Hematopoietic multipotent progenitor cell treated with erythropoietin and hydrocortisone succinate and interleukin-3 and kit ligand, for 6 days (in vitro differentiated cells): Measurements from ENCODE around the gene CLTA.

Experiments
- DNase-seq: peaks from one replicate; pipeline ENCODE4 v3.0.0-alpha.2; 2015

Gene CLTA, protein sequence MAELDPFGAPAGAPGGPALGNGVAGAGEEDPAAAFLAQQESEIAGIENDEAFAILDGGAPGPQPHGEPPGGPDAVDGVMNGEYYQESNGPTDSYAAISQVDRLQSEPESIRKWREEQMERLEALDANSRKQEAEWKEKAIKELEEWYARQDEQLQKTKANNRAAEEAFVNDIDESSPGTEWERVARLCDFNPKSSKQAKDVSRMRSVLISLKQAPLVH

DNA sequence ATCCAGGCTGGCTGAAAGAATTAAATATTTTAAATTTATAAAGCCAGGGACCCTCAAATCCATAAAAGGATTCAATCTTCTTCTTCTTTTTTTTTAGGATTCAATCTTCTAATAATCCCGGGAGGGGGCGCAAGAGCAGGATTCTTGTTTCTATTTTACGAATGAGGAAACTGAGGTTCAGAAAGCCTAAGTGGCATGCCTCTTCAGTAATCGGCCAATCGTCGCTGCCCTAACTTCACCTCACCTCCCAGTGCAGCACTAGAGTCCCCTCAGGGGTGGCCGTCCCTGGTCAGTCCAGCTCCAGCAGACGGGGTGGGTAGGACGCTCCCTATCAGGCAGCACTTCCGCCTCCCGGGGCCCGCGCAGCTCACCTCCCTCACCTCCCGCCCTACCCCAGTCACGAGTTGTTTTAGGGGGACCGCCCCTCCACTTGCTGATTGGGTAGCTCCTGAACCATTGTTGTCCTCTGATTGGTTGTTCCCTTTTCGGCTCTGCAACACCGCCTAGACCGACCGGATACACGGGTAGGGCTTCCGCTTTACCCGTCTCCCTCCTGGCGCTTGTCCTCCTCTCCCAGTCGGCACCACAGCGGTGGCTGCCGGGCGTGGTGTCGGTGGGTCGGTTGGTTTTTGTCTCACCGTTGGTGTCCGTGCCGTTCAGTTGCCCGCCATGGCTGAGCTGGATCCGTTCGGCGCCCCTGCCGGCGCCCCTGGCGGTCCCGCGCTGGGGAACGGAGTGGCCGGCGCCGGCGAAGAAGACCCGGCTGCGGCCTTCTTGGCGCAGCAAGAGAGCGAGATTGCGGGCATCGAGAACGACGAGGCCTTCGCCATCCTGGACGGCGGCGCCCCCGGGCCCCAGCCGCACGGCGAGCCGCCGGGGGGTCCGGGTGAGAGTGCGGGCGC is at the start of gene CLTA:
CLTA (plus strand) TSS at position 534 of the 902 bp plus-strand sequence; CDS start at position 670, 136 bp downstream.
- DNase-seq, result peak; percentile 100

DNA sequence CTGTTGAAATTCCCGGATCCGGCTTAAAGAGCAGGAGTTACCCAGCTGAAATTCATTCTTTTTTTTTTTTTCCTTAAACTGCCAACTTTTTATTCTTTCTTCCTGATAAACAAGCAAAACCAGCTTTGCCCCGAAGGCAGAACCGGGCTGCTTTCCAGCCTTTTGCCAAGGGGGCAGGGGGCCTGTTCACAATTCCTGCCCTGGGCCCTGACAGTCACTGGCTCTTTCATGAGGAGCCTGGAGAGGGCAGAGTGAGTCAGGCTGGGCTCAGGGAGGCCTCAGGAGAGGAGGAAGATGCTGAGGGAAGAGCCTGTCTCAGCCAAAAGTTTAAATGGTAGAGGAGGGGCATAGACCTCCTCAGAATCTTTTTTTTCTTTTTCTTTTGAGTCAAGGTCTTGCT is 49.4 kb upstream of the CLTA start:
- DNase-seq, result peak; percentile 43

DNA sequence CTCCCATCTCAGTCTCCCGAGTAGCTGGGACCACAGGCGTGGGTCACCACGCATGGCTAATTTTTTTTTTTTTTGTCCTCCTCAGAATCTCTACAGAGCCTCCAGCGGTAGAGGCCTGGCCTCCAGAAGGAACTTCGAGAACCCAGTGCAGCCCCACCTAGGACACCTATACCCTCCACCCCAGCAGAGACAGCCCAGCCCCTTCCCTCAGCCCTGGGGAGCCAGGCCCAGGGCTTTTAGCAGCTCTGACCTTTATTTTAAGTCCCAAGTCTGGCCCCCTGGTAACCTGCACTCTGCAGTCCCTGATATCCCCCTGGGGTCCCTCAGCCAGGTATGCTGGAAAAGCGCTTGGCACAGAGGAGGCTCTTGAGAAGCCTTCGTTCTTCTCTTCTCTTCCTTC is 49.0 kb upstream of the CLTA start:
- DNase-seq, result no peak

DNA sequence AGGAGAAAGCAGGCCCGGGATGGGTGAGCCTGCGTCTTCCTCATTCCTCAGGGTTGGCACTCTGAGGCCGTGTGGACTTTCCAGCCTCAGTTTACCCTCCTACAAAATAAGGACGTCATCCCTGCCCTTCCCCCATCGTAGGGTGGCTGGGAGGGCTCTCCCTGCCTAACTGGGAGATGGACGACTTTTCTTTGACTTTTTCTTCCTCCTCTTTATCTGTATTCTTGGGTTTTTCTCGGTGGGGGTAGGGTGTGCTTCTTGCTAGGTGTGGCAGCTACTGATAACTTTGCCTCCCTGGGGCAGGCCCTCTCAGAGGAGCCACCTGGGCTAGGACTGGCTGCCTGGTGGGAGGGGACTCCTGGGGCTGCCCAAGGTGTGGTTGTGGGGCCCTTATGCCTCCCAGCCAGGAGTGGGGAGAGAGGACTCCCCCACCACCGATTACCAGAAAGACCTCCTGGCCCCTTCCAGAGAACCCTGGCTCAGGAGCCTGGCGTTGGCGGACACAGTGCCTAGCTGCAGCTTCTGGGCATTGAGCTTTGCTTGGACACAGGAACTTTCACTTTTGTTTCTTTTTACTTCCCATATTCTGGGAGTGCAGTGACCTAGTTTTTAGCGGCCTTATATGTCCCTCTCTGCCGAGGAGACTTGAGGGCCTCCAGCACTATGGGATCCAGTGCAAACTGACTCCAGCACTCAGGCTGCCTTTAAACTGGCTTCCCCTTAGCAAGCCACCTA is 48.0 kb upstream of the CLTA start:
- peak; percentile 94 for DNase-seq

DNA sequence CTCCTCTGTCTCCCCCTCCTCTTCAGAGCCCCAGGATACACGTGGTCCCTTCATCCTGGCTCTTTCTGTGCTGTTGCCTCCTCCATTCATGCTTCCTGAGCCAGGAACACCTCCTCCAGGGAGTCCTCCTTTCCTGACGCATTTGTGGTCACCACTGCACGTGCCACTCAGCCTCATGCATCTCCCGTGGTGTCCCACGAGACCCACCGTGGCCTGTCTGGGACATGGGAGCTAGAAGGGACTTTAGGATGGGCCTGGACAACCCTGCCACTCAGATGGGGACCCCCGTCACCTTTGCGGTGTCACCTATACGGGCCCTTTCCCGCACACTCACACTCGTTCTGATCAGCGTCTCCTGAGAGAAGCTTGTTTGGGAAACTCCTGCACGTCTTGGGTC is 47.5 kb upstream of the CLTA start:
- DNase-seq, result no peak

DNA sequence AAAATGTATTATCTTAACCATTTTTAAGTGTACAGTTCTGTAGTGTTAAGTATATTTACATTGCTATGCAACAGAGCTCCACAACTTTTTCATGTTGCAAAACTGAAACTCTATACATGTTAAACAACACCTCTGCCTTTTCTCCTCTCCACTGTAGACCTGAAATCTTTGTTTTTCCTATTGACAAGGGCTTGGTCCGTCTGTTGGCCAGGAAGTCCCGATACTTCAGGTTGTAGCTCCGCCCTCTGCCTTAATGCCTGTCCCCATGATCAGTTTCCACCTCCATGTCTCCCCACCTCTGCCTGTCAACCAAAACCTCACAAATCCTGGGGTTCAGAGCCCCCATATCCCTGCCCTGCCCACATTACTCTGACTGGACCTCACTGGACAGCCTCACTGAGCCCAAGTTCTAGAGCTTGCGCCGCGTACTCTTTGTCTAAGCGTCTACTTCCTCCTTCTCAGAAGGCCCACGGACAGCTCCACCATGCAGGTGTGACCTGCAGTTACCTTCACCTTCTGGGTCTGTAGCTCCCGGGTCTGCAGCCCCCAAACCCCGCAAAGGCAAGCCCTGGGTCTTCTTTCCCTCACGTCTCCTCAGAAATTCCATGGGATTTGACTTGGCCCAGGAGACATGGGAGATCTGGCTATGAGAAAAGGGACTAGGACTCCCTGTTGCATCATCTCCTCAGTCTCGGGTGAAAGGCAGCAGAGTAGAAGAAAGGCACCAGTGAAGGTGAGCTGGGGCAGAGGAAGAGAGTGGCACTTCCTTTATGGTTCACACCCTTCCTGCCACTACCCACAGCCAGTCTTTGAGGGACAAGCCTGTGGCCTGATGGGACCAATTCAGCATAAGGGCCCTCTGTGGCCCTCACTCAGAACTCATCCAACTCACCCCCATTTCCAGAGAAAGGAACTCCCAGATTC is 46.1 kb upstream of the CLTA start:
- peak; percentile 51 for DNase-seq

DNA sequence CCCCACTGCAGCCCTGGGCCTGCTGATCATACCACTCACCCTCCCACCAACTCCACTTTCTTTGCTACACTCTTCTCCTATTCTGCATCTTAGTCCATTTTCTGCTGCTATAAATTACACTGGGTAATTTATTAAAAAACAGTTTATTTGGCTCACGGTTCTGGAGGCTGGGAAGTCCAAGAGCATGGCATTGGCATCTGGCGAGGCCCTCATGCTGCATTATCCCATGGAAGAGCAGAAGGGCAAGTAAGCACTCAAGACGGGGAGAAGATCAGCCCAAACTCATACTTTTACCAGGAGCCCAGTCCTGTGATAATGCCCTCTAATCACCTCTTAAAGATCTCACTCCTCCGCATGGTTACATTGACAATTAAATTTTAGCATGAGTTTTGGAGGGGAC is 44.8 kb upstream of the CLTA start:
- DNase-seq, result no peak

DNA sequence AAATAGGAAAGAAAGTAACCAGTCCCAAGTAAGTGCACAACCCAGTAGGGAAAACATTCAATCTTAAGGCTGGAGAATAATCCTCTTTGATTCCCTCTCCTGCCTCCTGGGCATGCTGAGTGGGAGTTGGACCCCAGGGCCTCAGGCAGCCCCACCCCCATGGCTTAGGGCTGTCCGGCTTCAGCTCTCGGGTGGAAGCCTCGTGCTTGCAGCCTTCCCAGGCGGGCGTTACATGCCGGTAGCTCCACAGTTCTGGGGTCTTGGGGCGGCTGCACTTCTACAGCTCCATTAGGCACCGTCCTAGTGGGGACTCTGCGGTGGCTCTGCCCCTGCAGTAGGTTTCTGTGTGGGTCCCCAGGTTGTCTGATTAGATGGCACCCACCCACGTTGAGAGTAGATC is 44.1 kb upstream of the CLTA start:
- no peak for DNase-seq

DNA sequence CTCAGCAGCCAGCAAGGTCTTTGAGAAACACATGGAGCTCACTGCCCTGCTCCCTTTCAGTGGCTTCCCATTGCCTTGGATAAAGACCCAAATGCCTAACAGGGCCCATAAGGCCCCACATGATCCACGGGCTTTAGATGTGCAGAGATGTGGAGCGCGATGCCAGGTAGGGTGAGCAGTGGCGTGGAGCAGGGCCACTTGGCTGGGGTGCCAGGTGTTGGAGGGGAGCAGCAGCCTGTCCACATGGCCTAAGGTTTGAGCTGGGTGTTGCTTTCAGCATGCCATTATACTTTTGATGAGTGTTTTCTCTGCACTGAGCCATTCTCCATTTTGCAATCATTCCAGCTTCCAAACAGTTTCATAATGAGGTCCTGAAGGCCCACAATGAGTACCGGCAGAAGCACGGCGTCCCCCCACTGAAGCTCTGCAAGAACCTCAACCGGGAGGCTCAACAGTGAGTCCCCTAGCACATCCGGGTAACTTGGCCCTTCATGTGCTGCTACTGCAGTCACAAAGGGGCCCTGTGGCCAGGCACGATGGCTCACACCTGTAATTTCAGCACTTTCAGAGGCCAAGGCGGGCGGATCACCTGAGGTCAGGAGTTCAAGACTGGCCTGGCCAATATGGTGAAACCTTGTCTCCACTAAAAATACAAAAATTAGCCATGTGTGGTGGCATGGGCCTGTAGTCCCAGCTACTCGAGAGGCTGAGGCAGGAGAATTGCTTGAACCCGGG is 43.1 kb upstream of the CLTA start:
- no peak for DNase-seq

DNA sequence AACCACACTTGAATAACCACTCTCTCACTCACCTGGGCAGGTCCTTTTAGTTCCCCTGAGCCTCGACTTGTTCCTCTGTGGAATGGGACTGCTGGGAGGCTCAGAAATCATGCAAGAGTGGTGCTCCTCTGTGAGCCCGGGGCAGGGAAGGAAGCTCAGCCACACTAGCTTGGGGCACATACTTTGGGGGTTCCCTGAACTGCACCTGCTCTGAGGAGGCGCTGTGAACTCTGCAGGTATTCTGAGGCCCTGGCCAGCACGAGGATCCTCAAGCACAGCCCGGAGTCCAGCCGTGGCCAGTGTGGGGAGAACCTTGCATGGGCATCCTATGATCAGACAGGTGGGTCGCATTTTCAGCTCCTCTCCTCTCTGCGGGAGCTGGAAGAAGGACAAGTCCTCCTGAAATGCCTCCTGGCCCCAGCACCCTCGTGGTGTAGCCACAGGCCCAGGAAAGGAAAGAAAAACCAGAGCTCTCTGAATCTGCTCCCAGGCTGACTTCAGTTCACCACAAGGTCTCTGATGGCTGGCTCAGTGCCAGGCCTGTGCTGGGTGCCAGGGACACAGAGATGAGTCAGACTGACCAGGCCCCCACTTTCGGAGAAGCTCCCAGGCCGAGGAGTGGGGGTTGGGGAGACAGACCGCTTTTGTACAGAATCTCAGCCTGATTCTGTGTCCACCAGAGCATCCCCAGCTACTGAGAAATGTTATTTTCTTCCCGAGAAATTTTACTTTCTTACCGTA is 42.2 kb upstream of the CLTA start:
- peak; percentile 92 for DNase-seq

DNA sequence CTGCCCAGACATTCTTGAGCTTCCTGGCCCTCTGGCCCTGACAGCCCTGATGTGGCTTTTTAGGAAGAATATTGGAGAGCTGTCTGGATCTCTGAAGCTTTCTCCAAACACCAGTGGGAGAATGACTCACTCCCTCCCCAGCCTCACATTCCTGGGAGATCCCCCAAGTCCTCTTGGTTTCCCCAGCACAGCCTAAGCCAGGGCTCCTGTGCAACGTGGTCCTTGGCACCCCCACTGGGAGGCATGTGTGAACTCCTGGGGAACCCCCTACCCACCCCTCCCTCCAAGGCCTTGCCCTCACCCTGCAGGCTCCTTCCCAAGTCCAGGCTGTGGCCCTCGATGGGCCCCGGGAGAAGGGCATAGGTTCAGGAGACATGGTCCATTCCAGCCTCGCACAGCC is 41.5 kb upstream of the CLTA start:
- DNase-seq, result no peak

DNA sequence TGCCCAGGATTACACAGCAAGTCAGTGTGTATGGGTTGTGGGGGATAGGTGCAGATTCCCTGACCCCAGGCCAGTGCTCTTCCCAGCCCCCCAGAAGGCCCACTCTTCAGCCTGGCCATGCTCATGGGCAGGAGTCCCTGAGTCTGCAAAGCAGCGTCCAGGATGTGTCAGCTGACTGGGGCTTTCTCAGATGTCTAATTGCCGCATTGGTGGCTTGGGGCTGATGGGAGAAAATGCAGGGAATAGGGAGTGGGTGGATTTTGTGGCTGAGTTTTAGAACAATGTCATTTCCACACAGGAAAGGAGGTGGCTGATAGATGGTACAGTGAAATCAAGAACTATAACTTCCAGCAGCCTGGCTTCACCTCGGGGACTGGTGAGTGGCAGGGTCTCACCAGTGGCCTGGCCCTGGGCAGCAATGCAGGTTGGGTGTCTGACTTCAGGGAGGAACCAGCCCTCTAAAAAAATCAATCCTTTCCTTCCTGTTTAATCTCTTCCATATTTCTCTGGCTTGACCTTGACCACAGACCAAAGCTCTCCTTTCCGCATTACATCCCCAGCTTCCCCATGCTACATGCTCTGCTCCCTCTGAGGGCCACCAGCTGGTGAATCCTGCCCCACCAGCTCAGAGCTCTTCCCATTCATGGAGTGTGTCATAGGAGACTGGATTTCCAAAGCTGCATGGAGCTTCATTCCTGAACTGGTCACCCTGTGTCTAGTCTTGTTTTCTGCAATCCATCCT is 40.0 kb upstream of the CLTA start:
- no peak for DNase-seq

DNA sequence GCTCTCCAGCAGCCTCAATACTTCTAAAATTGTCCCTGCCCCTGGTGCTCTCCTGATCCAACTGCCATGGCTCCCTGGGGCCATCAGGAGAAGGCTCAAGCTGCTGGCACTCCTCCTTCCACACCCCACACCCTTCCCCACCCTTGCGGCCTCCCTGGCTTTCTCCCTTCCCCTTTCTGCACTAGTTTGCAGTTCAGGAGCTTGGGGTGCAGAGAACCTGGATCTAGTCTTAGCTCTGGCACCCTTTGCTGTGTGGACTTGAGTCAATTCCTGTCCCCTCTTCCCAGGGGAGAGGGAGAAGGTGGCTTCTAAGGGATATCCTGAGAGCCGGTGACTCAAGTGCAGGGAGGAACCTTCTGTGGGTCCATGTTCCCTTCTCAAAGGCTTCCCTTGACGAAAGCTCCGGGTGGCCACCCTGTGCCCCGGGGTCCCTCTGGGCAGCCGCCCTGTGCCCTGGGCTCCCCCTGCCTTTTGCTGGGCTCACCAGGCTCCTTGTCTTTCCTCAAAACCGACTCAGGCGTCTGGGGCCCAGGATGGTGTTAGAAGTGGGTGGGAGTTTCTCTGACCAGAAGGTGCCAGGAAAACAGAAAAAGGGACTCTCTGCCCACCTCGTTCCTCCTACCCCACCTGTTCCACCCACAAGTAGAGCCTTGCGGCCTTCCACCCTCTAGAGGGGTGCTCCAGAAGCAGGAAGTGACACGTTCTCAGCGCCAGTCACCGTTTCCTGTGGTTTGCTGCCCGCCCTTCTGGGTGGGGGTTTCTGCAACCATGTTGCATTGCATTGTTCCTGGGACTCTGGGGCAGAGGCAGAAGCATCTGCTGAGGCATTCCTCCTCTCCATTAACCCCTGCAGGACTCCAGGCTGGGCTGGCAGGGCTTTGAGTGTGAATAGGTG is 39.2 kb upstream of the CLTA start:
- peak; percentile 91 for DNase-seq

DNA sequence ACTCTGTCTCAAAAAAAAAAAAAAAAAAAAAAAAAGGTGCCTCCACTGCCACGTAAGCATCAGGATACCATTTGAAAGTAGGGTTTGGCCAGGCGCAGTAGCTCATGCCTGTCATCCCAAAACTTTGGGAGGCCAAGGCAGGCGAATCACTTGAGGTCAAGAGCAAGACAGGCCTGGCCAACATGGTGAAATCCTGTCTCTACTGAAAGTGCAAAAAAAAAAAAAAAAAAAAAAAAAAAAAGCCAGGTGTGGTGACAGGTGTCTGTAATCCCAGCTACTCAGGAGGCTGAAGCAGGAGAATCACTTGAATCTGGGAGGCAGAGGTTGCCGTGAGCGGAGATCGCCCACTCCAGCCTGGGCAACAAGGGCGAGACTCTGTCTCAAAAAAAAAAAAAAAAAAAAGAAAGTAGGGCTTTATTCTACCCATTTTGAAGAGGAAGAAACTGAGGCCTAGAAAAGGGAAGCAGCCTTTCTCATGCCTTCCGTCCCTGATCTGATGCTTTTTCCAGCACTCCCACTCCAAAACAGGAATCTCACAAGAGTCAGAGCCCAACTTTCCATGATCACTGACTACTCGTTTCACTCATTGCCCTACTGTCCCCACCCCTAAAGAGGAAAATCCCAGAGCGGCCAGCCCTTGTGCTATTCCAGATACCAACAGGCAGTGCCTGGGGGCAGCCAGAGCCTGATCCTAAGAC is 37.8 kb upstream of the CLTA start:
- DNase-seq, result no peak

DNA sequence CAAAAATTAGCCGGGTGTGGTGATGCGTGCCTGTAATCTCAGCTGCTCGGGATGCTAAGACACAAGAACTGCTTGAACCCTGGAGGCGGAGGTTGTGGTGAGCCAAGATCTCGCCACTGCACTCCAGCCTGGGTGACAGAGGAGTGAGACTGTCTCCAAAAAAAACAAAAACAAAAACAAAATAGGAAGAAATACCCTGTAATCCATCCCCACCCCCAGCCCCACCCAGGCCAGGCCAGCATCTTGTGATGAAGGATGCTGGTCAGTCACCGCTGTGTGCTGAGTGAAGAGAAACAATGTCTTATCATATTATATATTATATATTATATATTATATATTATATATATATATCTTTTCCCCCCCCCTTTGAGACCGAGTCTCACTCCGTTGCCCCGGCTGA is 37.0 kb upstream of the CLTA start:
- DNase-seq, result no peak

DNA sequence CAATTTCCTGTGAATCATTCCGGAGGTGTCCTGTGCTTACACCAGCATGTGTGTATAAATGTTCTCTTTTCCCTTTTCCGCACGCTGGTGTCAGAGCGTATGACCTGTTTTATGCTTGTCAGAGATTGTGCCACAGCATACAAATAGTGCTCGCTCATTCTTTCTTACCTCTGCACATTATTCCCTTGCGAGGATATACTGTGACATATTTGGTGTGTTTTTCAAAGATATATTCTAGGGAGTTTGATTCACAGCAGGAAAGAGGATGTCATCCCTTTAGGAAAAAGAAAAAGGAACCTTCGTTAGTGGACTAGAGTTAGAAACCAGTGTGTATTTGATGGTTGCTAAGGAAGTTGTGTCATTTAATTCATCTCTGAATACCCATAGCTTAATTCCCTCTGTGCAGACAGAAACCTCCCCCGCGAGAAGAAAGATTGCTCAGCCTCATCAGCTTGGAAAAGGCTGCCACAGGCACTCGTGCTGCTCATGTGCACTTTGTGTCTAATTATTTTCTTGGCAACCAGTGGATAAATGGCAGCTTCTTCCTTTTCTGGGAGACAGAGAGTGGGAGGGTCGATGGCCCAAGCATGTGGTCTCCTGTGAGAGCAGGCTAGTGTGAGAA is 36.3 kb upstream of the CLTA start:
- DNase-seq, result peak; percentile 54

DNA sequence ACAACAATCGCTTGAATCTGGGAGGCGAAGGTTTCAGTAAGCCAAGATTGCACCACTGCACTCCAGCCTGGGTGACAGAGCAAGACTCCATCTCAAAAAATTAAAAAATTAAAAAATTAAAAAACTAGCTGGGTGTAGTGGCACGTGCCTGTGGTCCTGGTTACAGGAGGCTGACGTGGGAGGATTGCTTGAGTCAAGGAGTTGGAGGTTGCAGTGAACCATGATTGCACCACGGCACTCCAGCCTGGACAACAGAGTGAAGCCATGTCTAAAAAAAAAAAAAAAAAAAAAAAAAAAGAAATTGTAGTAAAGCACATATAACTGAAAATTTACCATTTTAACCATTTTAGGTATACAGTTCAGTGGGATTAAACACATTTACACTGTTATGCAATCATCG is 34.6 kb upstream of the CLTA start:
- no peak for DNase-seq

DNA sequence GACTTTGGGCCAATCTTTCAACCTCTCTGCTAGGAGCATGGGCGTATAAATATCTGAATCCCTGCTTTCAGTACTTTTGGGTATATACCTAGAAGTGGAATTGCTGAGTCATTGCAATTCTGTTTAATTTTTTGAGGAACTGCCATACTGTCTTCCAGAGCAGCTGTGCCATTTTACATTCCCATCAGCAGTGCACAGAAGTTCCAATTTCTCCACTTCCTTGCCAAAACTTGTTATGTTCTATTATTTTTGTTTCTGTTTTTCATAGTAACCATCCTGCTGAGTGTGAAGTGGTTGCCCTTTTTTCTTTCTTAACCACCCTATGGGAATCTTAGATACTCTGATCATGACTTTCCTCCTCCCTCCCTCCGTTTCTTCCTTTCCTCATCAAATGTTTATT is 32.6 kb upstream of the CLTA start:
- DNase-seq, result peak; percentile 59
